ENCODE results near the gene TFPT.

Gene TFPT

GRCh38 chr19:54115109-54116063, at the start of gene TFPT, which contains the start of gene PRPF31:
TSS of gene TFPT (minus strand) at chr19:54115657. CDS start at chr19:54115269, 388 bp downstream.
TSS of gene PRPF31 (plus strand) at chr19:54115754. CDS start at chr19:54118279, 2,525 bp downstream.
- TF ChIP-seq CTCF (IDR thresholded peaks at IDR 0.05; ENCODE audit: borderline replicate concordance, control extremely low read depth, extremely low read depth, insufficient read depth, missing control alignments), result no peak
- in situ Hi-C loops (cut with MboI; ENCODE audit: low sequenced_read_pairs, unreplicated experiment), result no loop called here
- peak; percentile 97 for DNase-seq (ENCODE audit: low spot score)

GRCh38 chr19:54165222-54165621, 49.8 kb upstream of the TFPT start:
- TF ChIP-seq CTCF (IDR thresholded peaks at IDR 0.05; ENCODE audit: borderline replicate concordance, control extremely low read depth, extremely low read depth, insufficient read depth, missing control alignments), result no peak
- in situ Hi-C loops (cut with MboI; ENCODE audit: low sequenced_read_pairs, unreplicated experiment), result loop anchor here (10.0 kb wide), 1 partner anchor 70 kb away; no protein-coding TSS in a partner anchor
- DNase-seq (ENCODE audit: low spot score), result no peak

GRCh38 chr19:54164369-54165068, 49.1 kb upstream of the TFPT start:
- DNase-seq (ENCODE audit: low spot score), result peak; percentile 74
- in situ Hi-C loops (cut with MboI; ENCODE audit: low sequenced_read_pairs, unreplicated experiment), result loop anchor here (10.0 kb wide), 1 partner anchor 70 kb away; no protein-coding TSS in a partner anchor
- no peak for TF ChIP-seq CTCF (IDR thresholded peaks at IDR 0.05; ENCODE audit: borderline replicate concordance, control extremely low read depth, extremely low read depth, insufficient read depth, missing control alignments)

- in situ Hi-C loops (cut with MboI; ENCODE audit: low sequenced_read_pairs, unreplicated experiment), result loop anchor here (10.0 kb wide), 1 partner anchor 72 kb away; no protein-coding TSS in a partner anchor
- DNase-seq (ENCODE audit: low spot score), result no peak
- no peak for TF ChIP-seq CTCF (IDR thresholded peaks at IDR 0.05; ENCODE audit: borderline replicate concordance, control extremely low read depth, extremely low read depth, insufficient read depth, missing control alignments)
Measured at GRCh38 chr19:54162884-54163283, 47.4 kb upstream of the TFPT start.

- DNase-seq (ENCODE audit: low spot score), result peak; percentile 88
- TF ChIP-seq CTCF (IDR thresholded peaks at IDR 0.05; ENCODE audit: borderline replicate concordance, control extremely low read depth, extremely low read depth, insufficient read depth, missing control alignments), result no peak
- in situ Hi-C loops (cut with MboI; ENCODE audit: low sequenced_read_pairs, unreplicated experiment), result loop anchor here (10.0 kb wide), 1 partner anchor 72 kb away; no protein-coding TSS in a partner anchor
Measured at GRCh38 chr19:54162241-54162805, 46.9 kb upstream of the TFPT start.

GRCh38 chr19:54160854-54161253, 45.4 kb upstream of the TFPT start:
- TF ChIP-seq CTCF (IDR thresholded peaks at IDR 0.05; ENCODE audit: borderline replicate concordance, control extremely low read depth, extremely low read depth, insufficient read depth, missing control alignments), result no peak
- in situ Hi-C loops (cut with MboI; ENCODE audit: low sequenced_read_pairs, unreplicated experiment), result loop anchor here (10.0 kb wide), 1 partner anchor 74 kb away; no protein-coding TSS in a partner anchor
- no peak for DNase-seq (ENCODE audit: low spot score)
